HFF-Myc (cell line): ENCODE measurements around the gene EIF3F.

Experiments
- DNase-seq: peaks from one replicate; pipeline ENCODE4 v3.0.0-alpha.2; 2011; ENCODE audit warnings: low read depth; ENCODE audit errors: extremely low read depth
- H3K4me3 ChIP-seq: replicated peaks from 2 replicates; pipeline ENCODE4 v1.5.1; 2011; ENCODE audit warnings: low read depth, mild to moderate bottlenecking, control low read depth, low read length
- CTCF ChIP-seq: IDR thresholded peaks from 2 replicates; pipeline ENCODE4 v1.5.1; 2012; ENCODE audit warnings: mild to moderate bottlenecking, low read depth, low read length, control low read depth; ENCODE audit errors: missing control alignments

Gene EIF3F

GRCh38 chr11:7964261-7964660 is 22.9 kb upstream of the EIF3F start:
- DNase-seq: no peak

DNA sequence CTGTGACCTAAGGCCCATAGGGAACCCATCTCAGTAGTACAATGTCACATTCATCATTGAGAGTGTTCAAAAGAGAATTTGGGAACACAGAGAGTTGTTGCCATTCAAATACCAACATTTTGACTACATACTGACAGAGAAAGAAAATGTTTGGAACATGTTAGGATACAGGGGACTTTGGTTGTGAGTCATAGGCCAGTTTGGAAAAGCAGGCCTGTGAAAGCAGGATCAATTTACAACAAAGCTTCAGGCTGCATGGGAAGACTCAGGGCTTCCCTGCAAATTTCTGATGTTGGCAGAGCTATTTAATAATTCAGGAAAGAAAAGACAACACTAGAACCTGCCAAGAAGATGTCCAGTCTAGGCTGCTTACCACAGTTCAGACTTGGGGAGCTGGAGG is 22.3 kb upstream of the EIF3F start:
- peak; percentile 22 for DNase-seq
- TF ChIP-seq CTCF: no peak
- H3K4me3 ChIP-seq: no peak overlapping the region

More at GRCh38 chr11:7964261-7964660, 22.9 kb upstream of the EIF3F start:
- H3K4me3 ChIP-seq: no peak overlapping the region
- no peak for TF ChIP-seq CTCF

- H3K4me3 ChIP-seq: no peak within 1 kb of the TSS
- no peak for TF ChIP-seq CTCF
These were observed 21.8 kb upstream of the EIF3F start, which contains the start of gene NLRP10 for GRCh38 chr11:7965386-7965785. NLRP10 (minus strand) TSS chr11:7965447; CDS start chr11:7963495, 1,952 bp downstream.

DNA sequence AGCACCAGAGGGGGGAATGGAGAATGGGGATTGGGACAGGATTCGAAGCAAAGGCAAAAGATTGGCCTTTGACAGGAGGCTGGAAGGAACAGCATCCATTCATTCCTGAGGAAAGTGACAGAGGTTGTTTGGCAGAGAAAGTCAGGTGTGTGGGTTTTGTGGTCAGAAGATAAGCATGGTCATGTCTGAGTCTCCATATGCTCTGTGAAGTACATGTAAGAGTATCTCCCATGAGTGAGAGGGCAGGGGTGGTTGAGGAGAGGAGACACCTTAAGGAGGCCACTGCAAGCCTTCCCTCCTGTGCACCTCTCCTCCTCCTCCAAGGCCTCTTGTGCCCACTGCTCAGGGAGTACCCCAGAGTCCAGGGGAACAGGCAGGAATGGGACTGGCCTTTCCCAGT is 20.0 kb upstream of the EIF3F start:
- no peak for TF ChIP-seq CTCF
- no peak overlapping the region for H3K4me3 ChIP-seq
- DNase-seq: no peak

More at GRCh38 chr11:7965386-7965785, 21.8 kb upstream of the EIF3F start, which contains the start of gene NLRP10:
- no peak for DNase-seq

- no peak overlapping the region for H3K4me3 ChIP-seq
- no peak for DNase-seq
- no peak for TF ChIP-seq CTCF
These were observed 19.3 kb upstream of the EIF3F start for GRCh38 chr11:7967826-7968225.

DNA sequence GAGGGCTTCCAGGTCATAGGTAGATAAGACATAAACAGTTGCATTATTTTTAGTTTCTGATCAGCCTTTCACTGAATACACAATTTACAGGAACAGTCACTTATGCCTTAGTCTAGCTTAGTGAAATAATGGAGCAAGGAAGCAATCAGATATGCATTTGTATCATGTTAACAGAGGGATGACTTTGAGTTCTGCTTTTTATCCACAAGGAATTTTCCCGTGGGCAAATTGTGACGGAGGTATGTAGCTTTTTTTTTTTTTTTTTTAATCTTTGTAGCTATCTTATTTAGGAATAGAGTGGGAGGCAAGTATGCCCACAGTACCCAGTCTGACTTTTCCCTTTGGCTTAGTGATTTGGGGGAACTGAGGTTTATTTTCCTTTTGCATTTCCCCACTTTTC is 18.5 kb upstream of the EIF3F start:
- no peak overlapping the region for H3K4me3 ChIP-seq
- no peak for TF ChIP-seq CTCF
- no peak for DNase-seq
